SK-N-SH treated with all-trans-retinoic acid at 6 μM for 48 hours (cell line): Measurements from ENCODE around the gene MAPKAPK5.
A peak's percentile ranks its signal among the peaks of the same experiment; 100 is the strongest.
"Not testable (repeated sequence)": the region's sequence is repeated elsewhere in the genome, so short reads cannot be mapped to it uniquely, and the experiment has no call there.

Experiments used
- ATAC-seq: fragments of 200-7000 bp; cut with Tn5 transposase; 3 replicates; pipeline ENCODE4 v1.9.1; 2020; ENCODE audit warnings: mild to moderate bottlenecking, moderate library complexity
- ZNF8 ChIP-seq: fragments of 450-650 bp; formaldehyde crosslinking; IDR thresholded peaks from 2 replicates; pipeline ENCODE4 v1.5.0; 2020; ENCODE audit warnings: mild to moderate bottlenecking, moderate library complexity

The MAPKAPK5 gene

GRCh38 chr12:111950961-111951676 lies 109.1 kb downstream of the MAPKAPK5 start:
- TF ChIP-seq ZNF8 = peak; percentile 77
- TF ChIP-seq, all 23 proteins: peak for 1; not testable (repeated sequence) for 22
- ATAC-seq = not testable (repeated sequence)
